ENCODE data around the gene DMP1. TPM values are rescaled to one million over a fixed set of nuclear protein-coding genes. Genes with fewer than 3 reads are reported as not detected.
"Not testable (repeated sequence)": the region's sequence is repeated elsewhere in the genome, so short reads cannot be mapped to it uniquely, and the experiment has no call there.

The DMP1 gene
- total RNA-seq, 2 donors from 2014 or later, result not detected

DNA sequence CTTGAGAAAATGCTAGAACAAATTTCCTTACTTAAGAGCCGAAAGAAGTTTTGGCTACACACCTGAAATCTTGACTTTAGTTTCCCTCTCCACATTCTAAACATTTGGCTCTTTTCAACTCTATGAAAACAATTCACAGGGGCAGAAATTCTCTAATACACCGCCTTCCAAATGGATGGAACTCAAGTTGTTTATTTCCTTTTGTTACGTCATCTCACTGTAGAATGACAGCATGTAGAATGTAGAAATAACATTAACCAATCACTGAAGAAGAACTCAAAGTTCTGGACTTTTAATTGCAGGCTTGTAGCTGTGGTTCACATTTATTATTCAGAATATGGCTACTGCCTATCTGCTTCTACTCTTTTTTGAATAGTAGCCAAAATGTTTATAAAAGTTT is 1.9 kb downstream of the DMP1 start:
- Mint-ChIP-seq H3K27me3 (ENCODE audit: low read depth) (no peaks in the 10 kb centered on the region), H3K36me3 (ENCODE audit: insufficient read depth in 2 of 2) (no peaks in the 10 kb centered on the region), H3K4me1 (ENCODE audit: low read depth) (no peaks in the 10 kb centered on the region), H3K9me3 (no peaks in the 10 kb centered on the region), H3K4me3 (no peak overlapping the region), H3K27ac (no peak overlapping the region)
- ATAC-seq (replicated peaks in 1 of 2) (no peak), DNase-seq (no peak)

DNA sequence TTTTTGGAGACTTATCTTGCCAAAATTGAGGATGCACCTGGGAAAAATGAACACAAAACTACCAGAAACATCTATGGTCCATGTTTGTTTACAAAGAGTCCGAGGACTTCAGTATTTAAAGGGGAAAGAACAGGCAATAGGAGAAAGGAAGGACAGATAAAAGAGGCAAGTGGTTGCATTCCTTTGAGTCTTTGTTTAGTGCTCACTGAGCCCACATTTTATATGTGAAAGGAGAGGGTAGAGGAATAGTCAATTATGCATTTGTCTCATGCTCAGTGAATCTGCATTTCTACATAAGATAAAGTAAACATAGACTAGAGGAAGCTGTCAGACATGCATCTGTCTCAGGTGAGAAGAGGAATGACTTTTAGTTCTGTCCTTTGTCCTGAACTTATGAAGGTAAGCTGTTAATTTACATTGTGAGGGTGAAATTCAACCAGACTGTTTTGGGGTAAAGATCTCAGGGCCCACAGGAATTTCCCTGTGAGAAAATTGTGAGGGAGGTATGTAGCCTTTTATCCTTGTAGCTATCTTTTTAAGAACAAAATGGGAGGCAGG is 4.5 kb downstream of the DMP1 start:
- ATAC-seq (replicated peaks in 1 of 2), result no peak
- H3K36me3 Mint-ChIP-seq (ENCODE audit: insufficient read depth in 2 of 2), result no peaks in the 10 kb centered on the region
- H3K4me3 Mint-ChIP-seq, result no peak overlapping the region
- no peaks in the 10 kb centered on the region for H3K9me3 Mint-ChIP-seq
- no peaks in the 10 kb centered on the region for H3K4me1 Mint-ChIP-seq (ENCODE audit: low read depth)
- no peak for DNase-seq
- peaks cover 9% of the 10 kb centered on the region for H3K27me3 Mint-ChIP-seq (ENCODE audit: low read depth)
- no peak overlapping the region for H3K27ac Mint-ChIP-seq

DNA sequence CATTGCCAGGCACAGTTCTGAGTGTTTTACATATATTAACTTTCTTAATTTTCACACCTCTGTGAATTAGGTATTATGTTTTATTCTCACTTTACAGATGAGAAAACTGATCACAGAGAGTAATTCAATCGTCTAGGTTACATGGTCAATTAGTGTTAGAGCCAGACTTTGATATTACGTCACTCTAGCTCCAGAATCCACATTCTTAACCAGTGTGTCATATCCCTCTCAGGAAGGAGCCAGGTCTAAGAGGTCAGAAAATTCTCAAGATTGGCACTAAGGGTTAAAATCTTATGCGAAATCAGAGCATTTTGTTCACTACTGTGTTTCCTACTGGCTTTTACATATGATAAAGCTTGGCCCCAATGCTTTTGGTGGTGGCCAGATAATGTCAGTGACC is 7.4 kb downstream of the DMP1 start:
- DNase-seq (no peak), ATAC-seq (replicated peaks in 1 of 2) (no peak)
- no peak overlapping the region for H3K27ac Mint-ChIP-seq
- H3K4me3 Mint-ChIP-seq, result no peak overlapping the region
- peaks cover 24% of the 10 kb centered on the region for H3K27me3 Mint-ChIP-seq (ENCODE audit: low read depth)
- no peaks in the 10 kb centered on the region for H3K36me3 Mint-ChIP-seq (ENCODE audit: insufficient read depth in 2 of 2)
- no peaks in the 10 kb centered on the region for H3K9me3 Mint-ChIP-seq
- H3K4me1 Mint-ChIP-seq (ENCODE audit: low read depth), result no peaks in the 10 kb centered on the region

DNA sequence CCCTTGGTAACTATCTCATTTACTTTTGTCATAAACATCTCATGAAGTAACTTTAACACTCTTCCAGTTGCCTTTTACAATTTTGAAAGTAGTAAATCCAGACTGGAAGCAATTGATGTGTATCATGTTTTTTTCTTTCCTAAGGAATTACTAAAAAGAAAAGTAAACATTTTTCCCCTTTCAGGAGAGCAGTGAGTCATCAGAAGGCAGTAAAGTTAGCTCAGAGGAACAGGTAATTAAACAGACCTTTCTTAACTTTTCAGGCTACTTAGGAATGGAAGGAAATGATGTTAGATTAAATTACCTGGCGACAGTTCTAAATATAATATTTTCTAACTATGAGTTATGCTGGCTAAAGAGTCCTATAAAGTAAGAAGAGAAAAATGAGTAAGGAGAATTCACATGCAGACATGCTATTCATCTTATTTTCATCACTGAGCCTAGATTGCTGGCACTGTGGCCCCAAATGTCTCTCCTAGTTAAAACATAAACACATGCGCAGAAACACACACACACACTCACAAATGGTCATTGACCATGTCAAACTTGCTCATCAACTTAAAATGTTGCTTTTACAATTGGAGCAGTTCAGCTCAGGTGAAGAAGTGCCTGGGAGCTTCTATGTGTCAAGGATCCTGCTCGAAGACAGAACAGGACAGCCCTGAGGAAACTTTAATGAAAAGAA is 9.3 kb downstream of the DMP1 start:
- H3K4me3 Mint-ChIP-seq, result no peak overlapping the region
- H3K27ac Mint-ChIP-seq, result no peak overlapping the region
- DNase-seq, result no peak
- H3K27me3 Mint-ChIP-seq (ENCODE audit: low read depth), result peaks cover 29% of the 10 kb centered on the region
- ATAC-seq (replicated peaks in 1 of 2), result no peak
- H3K9me3 Mint-ChIP-seq, result no peaks in the 10 kb centered on the region
- no peaks in the 10 kb centered on the region for H3K4me1 Mint-ChIP-seq (ENCODE audit: low read depth)
- H3K36me3 Mint-ChIP-seq (ENCODE audit: insufficient read depth in 2 of 2), result no peaks in the 10 kb centered on the region

DNA sequence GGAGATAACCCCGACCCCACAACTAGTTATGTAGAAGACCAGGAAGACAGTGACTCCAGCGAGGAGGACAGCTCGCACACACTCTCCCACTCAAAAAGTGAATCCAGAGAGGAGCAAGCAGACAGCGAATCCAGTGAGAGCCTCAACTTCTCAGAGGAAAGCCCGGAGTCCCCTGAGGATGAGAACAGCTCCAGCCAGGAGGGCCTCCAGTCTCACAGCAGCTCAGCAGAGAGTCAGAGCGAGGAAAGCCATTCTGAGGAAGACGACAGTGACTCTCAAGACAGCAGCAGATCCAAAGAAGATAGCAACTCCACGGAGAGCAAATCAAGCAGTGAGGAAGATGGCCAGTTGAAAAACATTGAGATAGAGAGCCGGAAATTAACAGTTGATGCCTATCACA is 12.8 kb downstream of the DMP1 start:
- Mint-ChIP-seq H3K36me3 (ENCODE audit: insufficient read depth in 2 of 2) (no peaks in the 10 kb centered on the region), H3K27me3 (ENCODE audit: low read depth) (peaks cover 28% of the 10 kb centered on the region), H3K9me3 (no peaks in the 10 kb centered on the region), H3K27ac (no peak overlapping the region), H3K4me3 (no peak overlapping the region), H3K4me1 (ENCODE audit: low read depth) (no peaks in the 10 kb centered on the region)
- ATAC-seq (replicated peaks in 1 of 2) (no peak), DNase-seq (no peak)

DNA sequence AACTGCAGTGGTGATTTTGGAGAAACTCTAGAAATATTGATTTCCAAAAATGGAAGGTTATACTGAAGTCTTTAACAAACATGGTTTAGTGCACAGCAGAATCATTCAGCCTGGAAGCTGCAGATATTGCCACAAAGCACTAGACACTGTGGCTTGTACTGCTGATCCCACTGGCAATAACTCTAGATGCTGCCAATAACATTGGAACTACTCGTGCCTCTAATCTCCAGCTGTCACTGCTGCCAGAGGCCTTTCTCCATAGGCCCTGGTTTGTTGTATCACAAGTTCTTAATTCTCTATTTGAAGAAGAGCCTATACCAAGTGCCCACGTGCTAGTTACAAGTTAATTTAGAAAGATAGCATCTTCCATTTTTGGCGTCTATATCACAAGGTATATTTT is 19.3 kb downstream of the DMP1 start:
- no peak overlapping the region for H3K27ac Mint-ChIP-seq
- ATAC-seq (replicated peaks in 1 of 2), result no peak
- H3K9me3 Mint-ChIP-seq, result peaks cover 7 to 10% of the 10 kb centered on the region in 2 donors
- H3K36me3 Mint-ChIP-seq (ENCODE audit: insufficient read depth in 2 of 2), result peaks cover 6% of the 10 kb centered on the region in 2 donors
- H3K4me3 Mint-ChIP-seq, result no peak overlapping the region
- DNase-seq, result no peak
- H3K27me3 Mint-ChIP-seq (ENCODE audit: low read depth), result peaks cover 9% of the 10 kb centered on the region
- no peaks in the 10 kb centered on the region for H3K4me1 Mint-ChIP-seq (ENCODE audit: low read depth)

DNA sequence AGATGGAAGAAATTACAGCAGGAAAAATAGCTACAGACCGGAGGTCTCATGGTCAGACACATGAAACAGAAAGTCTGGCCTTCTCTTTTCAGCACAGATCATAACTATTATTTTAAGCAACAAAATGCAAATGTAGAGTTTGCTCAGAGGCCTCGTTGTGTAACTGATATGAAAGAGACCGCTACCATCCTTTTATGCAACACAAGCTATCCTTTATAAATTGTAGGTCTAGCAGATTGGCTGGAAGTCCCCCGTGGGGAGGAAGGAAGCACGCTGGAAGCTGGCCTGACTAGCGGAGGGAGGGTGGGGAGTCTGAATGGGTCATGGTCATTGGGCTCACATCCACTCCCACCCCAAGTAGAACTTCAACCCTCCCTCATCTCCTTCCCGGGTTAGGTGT is 27.7 kb downstream of the DMP1 start:
- DNase-seq (no peak), ATAC-seq (replicated peaks in 1 of 2) (no peak)
- H3K27me3 Mint-ChIP-seq (ENCODE audit: low read depth), result no peaks in the 10 kb centered on the region
- H3K4me1 Mint-ChIP-seq (ENCODE audit: low read depth), result no peaks in the 10 kb centered on the region
- H3K9me3 Mint-ChIP-seq, result peaks cover 5 to 6% of the 10 kb centered on the region in 2 donors
- H3K27ac Mint-ChIP-seq, result no peak overlapping the region
- H3K4me3 Mint-ChIP-seq, result no peak overlapping the region
- peaks cover 4 to 5% of the 10 kb centered on the region in 2 donors for H3K36me3 Mint-ChIP-seq (ENCODE audit: insufficient read depth in 2 of 2)

DNA sequence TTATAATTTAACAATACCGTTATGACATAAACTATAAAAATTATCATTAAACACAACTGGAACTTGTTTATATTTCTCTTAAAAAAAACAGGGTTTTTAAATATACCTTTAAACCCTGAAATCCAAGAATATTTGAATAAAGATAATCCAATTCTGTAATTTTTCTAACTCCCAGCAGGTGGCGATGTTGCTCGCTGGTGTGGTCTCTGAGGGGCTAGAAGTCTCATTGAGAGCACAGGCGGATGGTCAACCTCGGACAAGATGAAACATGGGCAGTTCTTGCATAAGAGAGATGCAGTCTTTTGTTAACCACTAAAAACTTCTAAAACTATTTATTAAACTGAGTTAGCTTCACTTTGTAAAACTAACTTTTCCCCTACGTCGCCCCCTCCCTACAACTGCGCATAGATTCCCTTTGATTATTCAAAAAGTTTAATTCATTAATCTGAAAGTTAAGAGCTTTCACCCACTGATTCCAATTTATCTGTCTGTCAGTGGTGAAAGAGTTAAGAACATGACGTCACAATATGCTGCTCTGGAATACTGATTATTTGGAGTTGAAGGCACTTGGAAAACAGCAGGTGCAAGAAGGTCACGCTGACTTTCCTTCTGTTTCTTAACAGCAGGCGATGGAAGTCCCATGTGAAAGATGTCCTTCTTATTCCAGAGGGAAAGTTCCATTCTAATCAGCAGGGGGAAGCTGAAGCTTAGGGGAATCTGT is 29.5 kb downstream of the DMP1 start:
- no peaks in the 10 kb centered on the region for H3K27me3 Mint-ChIP-seq (ENCODE audit: low read depth)
- no peaks in the 10 kb centered on the region for H3K4me1 Mint-ChIP-seq (ENCODE audit: low read depth)
- ATAC-seq (replicated peaks in 1 of 2) (no peak), DNase-seq (peak; percentile 34 to 35)
- no peaks in the 10 kb centered on the region for H3K36me3 Mint-ChIP-seq (ENCODE audit: insufficient read depth in 2 of 2)
- H3K27ac Mint-ChIP-seq, result no peak overlapping the region
- H3K9me3 Mint-ChIP-seq, result peaks cover 0 to 2% of the 10 kb centered on the region in 2 donors
- no peak overlapping the region for H3K4me3 Mint-ChIP-seq

DNA sequence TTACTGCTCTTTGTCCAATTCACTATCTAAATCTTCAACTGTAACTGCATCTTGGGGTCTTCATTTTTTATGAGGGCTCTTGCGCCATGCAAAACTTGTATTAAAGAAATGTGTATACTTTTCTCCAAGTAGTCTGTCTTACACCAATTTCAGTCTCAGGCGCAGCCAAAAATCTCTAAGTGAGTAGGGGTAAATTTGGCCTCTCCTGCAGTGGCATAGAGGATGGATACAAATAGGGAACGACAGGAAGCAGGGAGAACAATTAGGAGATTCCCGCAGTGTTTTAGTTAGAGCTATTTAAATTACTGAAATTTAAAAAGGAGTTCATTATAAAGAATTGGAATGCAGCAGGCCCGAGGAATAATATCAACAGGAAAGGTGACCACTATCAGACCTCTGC is 30.2 kb downstream of the DMP1 start:
- ATAC-seq (replicated peaks in 1 of 2), result no peak
- no peaks in the 10 kb centered on the region for H3K4me1 Mint-ChIP-seq (ENCODE audit: low read depth)

DNA sequence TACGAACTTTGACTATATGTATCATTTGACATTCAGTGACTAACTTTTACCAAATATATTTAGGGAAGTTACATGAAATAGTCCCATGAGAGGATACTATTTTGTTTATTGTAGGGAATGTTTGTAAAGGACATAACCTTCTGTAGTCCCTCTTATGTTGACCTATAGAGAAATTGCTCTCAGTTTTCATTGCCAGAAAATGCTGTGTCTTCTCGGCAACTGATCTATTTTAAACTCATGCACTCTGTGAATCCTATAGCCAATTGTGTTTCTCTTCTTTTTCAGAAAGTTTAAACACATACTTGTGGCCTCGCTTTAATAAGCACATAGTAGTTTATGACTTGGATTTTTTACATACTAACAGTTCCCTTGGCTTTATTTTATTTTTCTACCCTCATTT is 38.2 kb downstream of the DMP1 start:
- H3K9me3 Mint-ChIP-seq, result peaks cover 11 to 12% of the 10 kb centered on the region in 2 donors
- no peak for ATAC-seq (replicated peaks in 1 of 2)
- peaks cover 9 to 10% of the 10 kb centered on the region in 2 donors for H3K36me3 Mint-ChIP-seq (ENCODE audit: insufficient read depth in 2 of 2)
- H3K4me1 Mint-ChIP-seq (ENCODE audit: low read depth), result no peaks in the 10 kb centered on the region
- DNase-seq, result no peak
- no peak overlapping the region for H3K27ac Mint-ChIP-seq
- H3K27me3 Mint-ChIP-seq (ENCODE audit: low read depth), result peaks cover 13% of the 10 kb centered on the region
- no peak overlapping the region for H3K4me3 Mint-ChIP-seq

More for the DNA sequence above, 30.2 kb downstream of the DMP1 start:
- no peaks in the 10 kb centered on the region for H3K9me3 Mint-ChIP-seq
- no peak for DNase-seq
- H3K36me3 Mint-ChIP-seq (ENCODE audit: insufficient read depth in 2 of 2), result no peaks in the 10 kb centered on the region
- no peak overlapping the region for H3K4me3 Mint-ChIP-seq
- H3K27ac Mint-ChIP-seq, result no peak overlapping the region
- no peaks in the 10 kb centered on the region for H3K27me3 Mint-ChIP-seq (ENCODE audit: low read depth)

DNA sequence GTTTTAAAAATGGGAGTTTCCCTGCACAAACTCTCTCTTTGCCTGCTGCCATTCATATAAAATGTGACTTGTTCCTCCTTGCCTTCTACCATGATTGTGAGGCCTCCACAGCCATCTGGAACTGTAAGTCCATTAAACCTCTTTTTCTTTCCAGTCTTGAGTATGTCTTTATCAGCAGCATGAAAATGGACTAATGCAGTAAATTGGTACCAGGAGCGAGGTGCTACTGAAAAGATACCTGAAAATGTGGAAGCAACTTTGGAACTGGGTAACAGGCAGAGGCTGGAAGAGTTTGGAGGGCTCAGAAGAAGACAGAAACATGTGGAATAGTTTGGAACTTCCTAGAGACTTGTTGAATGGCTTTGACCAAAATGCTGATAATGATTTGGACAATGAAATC is 40.9 kb downstream of the DMP1 start:
- not testable (repeated sequence) for DNase-seq; H3K27ac Mint-ChIP-seq; ATAC-seq (replicated peaks in 1 of 2); H3K4me3 Mint-ChIP-seq; H3K4me1 Mint-ChIP-seq (ENCODE audit: low read depth)
- Mint-ChIP-seq H3K27me3 (ENCODE audit: low read depth) (peaks cover 19% of the 10 kb centered on the region), H3K36me3 (ENCODE audit: insufficient read depth in 2 of 2) (peaks cover 9 to 11% of the 10 kb centered on the region in 2 donors), H3K9me3 (peaks cover 13% of the 10 kb centered on the region in 2 donors)

DNA sequence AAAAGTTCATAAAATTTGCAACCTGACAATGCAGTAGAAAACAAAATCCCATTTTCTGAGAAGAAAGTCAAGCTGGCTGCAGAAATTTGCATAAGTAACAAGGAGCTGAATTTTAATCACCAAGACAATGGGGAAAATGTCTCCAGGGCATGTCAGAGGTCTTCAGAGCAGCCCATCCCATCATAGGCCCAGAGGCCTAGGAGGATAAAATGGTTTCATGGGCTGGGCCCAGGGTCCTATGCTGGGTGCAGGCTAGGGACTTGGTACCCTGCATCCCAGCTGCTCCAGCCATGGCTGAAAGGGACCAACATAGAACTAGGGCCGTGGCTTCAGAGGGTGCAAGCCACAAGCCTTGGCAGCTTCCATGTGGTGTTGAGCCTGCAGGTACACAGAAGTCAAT is 42.0 kb downstream of the DMP1 start:
- peaks cover 11 to 13% of the 10 kb centered on the region in 2 donors for H3K9me3 Mint-ChIP-seq
- DNase-seq; ATAC-seq (replicated peaks in 1 of 2); H3K4me3 Mint-ChIP-seq; H3K4me1 Mint-ChIP-seq (ENCODE audit: low read depth); H3K27ac Mint-ChIP-seq: not testable (repeated sequence)
- H3K27me3 Mint-ChIP-seq (ENCODE audit: low read depth), result peaks cover 11% of the 10 kb centered on the region
- peaks cover 9 to 11% of the 10 kb centered on the region in 2 donors for H3K36me3 Mint-ChIP-seq (ENCODE audit: insufficient read depth in 2 of 2)

DNA sequence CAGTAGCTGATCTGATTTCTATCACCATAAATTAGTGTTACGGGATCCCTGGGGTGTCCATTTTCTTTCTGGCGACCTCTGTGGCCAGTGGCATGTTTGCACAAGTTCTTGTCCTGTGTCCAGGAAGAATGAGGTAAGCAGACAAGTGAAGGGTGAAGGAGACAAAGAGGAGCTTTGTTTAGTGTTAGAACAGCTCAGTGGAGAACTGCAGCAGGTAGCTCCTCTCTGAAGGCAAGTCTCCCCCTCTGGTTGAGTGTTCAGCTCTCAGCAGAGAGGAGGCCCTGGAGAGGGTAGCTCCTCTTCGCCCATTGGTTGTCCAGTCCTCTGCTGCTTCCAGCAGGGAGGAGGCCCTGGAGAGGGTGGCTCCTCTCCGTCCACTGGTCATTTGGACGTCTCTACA is 47.2 kb downstream of the DMP1 start:
- H3K27ac Mint-ChIP-seq, result no peak overlapping the region

More for the DNA sequence above, 47.2 kb downstream of the DMP1 start:
- Mint-ChIP-seq H3K27me3 (ENCODE audit: low read depth) (peaks cover 6% of the 10 kb centered on the region), H3K4me1 (ENCODE audit: low read depth) (no peaks in the 10 kb centered on the region), H3K9me3 (peaks cover 5 to 6% of the 10 kb centered on the region in 2 donors), H3K4me3 (no peak overlapping the region), H3K36me3 (ENCODE audit: insufficient read depth in 2 of 2) (peaks cover 4 to 5% of the 10 kb centered on the region in 2 donors)
- ATAC-seq (replicated peaks in 1 of 2) (no peak), DNase-seq (no peak)

Data from activated T-cell treated with anti-CD3 and anti-CD28 coated beads, Interleukin-2, amount 50 U/mL, for 72 hours (primary cell).